Astrocyte of the cerebellum (primary cell): ENCODE measurements around the gene ATP6V1G2.
"Not testable (repeated sequence)": the region's sequence is repeated elsewhere in the genome, so short reads cannot be mapped to it uniquely, and the experiment has no call there.

Experiments
- DNase-seq: peaks from one replicate; pipeline ENCODE4 v3.0.0-alpha.2; 2011; ENCODE audit warnings: low read depth
- H3K4me3 ChIP-seq: 2 replicates; pipeline ENCODE4 v1.5.1; 2011; ENCODE audit warnings: mild to moderate bottlenecking, low read depth, low read length, moderate library complexity
- CTCF ChIP-seq: IDR thresholded peaks from 2 replicates; pipeline ENCODE4 v1.5.1; 2012; ENCODE audit warnings: low read length, low read depth, moderate library complexity, mild to moderate bottlenecking; ENCODE audit errors: missing control alignments
- in situ Hi-C: cut with HindIII; loops from 2 replicates; pipeline ENCODE4 v1.10.0; 2017; ENCODE audit warnings: low sequenced_read_pairs

ATP6V1G2 gene

DNA sequence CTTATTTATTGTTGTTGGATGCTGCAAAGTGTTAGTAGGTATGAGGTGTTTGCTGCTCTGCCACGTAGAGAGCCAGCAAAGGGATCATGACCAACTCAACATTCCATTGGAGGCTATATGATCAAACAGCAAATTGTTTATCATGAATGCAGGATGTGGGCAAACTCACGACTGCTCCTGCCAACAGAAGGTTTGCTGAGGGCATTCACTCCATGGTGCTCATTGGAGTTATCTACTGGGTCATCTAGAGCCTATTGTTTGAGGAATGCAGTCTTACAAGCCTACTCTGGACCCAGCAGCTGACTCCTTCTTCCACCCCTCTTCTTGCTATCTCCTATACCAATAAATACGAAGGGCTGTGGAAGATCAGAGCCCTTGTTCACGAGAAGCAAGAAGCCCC is 36.4 kb downstream of the ATP6V1G2 start:
- no peak for DNase-seq
- TF ChIP-seq CTCF, result no peak
- no peak overlapping the region for H3K4me3 ChIP-seq
- in situ Hi-C loops, result no loop called here

DNA sequence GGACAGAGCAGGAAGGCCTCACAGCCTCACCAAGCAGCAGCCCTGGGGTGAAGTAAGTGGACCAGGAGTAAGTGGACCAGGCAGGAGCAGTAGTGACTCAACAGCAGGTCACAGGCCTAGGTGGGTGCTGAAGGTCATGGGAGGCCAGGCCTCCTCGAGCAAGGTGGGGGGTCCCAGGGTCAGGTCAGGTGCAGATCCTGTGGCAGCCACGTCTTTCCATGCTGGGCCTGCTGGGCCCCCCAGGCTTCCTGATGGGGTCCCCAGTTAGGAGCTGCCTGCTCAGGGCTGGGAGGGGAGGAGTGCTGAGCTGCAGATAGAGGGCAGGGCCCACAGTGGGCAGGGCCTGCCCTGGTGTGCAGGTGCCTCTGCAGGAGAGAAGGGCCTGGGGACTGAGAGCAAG is 37.4 kb downstream of the ATP6V1G2 start:
- H3K4me3 ChIP-seq, in situ Hi-C loops, DNase-seq: not testable (repeated sequence)

DNA sequence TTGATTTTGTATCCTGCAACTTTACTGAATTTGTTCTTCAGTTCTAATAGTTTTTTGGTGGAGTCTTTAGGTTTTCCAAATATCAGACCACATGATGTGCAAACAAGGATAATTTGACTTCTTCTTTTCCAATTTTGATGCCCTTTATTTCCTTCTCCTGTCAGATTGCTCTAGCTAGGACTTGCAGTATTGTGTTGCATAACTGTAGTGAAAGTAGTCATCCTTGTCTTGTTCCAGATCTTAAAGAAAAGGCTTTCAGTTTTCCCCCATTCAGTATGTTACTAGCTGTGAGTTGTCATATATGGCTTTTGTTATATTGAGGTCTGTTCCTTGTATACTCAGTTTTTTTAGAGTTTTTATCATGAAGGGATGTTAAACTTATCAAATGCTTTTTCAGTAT is 43.8 kb downstream of the ATP6V1G2 start:
- in situ Hi-C loops, result no loop called here
- no peak for TF ChIP-seq CTCF
- H3K4me3 ChIP-seq, result no peak overlapping the region

DNA sequence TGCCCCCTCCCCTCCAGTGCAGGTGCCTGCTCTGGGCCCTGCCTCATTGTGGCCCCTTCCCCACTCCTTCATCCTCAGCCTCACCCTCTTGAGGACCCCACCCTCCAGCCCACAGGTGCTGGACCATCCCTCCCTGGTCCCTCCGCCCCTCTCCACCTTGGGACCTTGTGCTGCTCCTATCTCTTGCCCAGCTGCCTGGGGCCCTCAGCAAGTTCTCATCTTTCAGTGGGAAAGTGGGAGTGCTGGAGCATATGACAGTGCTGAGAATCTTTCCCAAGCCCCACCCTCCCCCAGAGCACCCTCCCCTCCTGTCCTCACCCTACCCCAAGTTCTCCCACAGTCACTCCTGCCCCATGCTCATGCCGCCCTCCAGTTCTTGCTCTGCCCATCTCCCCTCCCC is 46.8 kb downstream of the ATP6V1G2 start:
- H3K4me3 ChIP-seq, in situ Hi-C loops, DNase-seq: not testable (repeated sequence)

More for the DNA sequence above, 43.8 kb downstream of the ATP6V1G2 start:
- DNase-seq, result no peak

- no peak for DNase-seq
- no peak for TF ChIP-seq CTCF
- peak overlapping the region; percentile 51 for H3K4me3 ChIP-seq
- in situ Hi-C loops, result no loop called here
Observed at GRCh38 chr6:31498748-31499147, 47.7 kb downstream of the ATP6V1G2 start.

DNA sequence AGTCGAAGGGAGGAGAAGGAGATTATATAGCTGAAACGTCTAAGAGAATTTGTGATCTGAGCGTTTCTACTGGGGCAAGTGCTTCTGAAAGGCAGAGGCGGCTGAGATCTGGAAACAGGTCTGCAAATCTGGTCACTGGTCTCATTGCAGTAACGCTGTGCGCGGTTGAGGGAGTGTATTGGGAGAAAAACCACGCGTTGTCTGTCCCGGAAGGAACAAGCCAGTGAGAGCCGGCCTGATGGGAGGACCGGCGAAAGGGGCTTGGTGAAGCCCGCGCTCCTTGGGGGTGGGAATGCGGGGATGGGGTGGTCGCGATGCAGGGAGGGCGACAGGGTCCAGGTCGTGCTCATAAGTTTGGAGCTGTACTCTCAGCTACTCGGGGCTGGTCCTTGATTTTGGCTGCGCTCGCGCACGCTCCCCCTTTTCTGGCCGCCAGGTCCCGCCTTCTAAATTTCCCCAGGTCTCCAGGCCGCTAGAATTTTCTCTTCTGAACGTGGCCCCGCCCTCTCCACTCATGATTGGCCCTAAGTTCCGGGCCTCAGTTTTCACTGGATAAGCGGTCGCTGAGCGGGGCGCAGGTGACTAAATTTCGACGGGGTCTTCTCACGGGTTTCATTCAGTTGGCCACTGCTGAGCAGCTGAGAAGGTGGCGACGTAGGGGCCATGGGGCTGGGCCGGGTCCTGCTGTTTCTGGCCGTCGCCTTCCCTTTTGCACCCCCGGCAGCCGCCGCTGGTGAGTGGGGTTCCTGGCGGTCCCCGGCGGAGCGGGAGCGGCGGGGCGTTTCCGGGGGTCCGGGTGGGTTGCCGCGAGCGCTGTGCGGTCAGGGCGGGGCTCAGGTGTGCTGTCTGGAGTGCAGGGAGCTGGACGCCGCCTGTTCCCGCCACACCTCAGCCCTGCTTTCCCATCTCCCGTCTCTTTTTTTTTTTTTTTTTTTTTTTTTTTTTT is 48.6 kb downstream of the ATP6V1G2 start, which contains the start of gene MICB:
Gene MICB (plus strand): TSS at position 615 of the 946 bp plus-strand sequence. CDS start 49 bp downstream, at position 664.
- in situ Hi-C loops, result no loop called here
- DNase-seq, result peak; percentile 24
- TF ChIP-seq CTCF, result no peak
- peak within 1 kb of the TSS; percentile 51 for H3K4me3 ChIP-seq

GRCh38 chr6:31496826-31497225 is 49.6 kb downstream of the ATP6V1G2 start:
- in situ Hi-C loops, H3K4me3 ChIP-seq, DNase-seq: not testable (repeated sequence)

GRCh38 chr6:31495580-31495979 is 50.8 kb downstream of the ATP6V1G2 start:
- TF ChIP-seq CTCF, result no peak
- H3K4me3 ChIP-seq, result no peak overlapping the region
- no peak for DNase-seq
- in situ Hi-C loops, result no loop called here
